Measurements from ENCODE around the gene PCTP. TPM values are rescaled to one million over a fixed set of nuclear protein-coding genes. Genes with fewer than 3 reads are reported as not detected.

The PCTP gene
- total and polyA plus RNA-seq, 4 experiments from 2014 or later: 2.3 to 4.7 (median 3.0) TPM

Other genes with a start within 250 kb of the PCTP start
- not detected for gene SMIM36, start 239.6 kb upstream of the PCTP start, total RNA-seq
- gene SMIM36, start 239.6 kb upstream of the PCTP start, polyA plus RNA-seq: not detected
- not detected for gene TMEM100, start 28.2 kb upstream of the PCTP start, total RNA-seq
- not detected for gene TMEM100, start 28.2 kb upstream of the PCTP start, polyA plus RNA-seq

Data from CD4-positive, alpha-beta memory T cell (primary cell).